Measurements from ENCODE around the gene INKA1.

The INKA1 gene

GRCh38 chr3:49787182-49787464 lies 15.9 kb upstream of the INKA1 start:
- DNase-seq = no peak

DNA sequence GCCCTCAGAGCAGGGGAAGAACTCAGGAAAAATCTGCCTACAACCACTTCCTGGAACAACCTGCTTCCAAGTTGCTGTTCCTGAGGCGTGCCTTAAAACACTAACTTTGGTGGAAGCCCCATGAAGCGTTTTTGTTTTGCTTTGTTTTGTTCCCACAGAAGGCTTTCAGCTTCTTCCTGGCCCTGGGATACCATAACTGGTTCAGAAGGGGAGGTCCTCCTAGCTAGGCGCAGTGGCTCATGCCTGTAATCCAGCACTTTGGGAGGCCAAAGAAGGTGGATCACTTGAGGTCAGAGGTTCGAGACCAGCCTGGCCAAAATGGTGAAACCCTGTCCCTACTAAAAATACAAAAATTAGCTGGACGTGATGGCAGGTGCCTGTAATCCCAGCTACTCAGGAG lies 15.5 kb upstream of the INKA1 start:
- no peak for DNase-seq

DNA sequence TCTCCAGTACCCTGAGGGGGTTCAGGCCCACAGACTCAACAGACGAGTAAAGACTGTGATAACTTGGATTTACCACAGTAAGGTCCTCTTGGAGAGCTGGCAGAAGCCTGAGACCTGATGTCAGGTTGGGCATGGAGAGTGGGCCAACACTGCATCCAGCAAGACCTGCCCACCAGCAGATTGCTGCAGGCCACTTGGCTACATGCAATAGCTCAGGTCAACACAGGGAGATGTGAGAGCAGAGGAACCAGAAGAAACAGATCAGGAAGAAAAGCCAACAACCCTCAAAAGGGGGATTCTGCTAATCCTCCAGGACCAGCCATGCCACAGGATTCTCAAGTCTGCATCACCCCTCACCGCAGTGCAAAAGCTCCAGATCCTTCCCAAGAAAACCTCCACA lies 15.0 kb upstream of the INKA1 start:
- DNase-seq = no peak

- DNase-seq = no peak
These were observed 12.2 kb upstream of the INKA1 start for GRCh38 chr3:49790626-49791411.

DNA sequence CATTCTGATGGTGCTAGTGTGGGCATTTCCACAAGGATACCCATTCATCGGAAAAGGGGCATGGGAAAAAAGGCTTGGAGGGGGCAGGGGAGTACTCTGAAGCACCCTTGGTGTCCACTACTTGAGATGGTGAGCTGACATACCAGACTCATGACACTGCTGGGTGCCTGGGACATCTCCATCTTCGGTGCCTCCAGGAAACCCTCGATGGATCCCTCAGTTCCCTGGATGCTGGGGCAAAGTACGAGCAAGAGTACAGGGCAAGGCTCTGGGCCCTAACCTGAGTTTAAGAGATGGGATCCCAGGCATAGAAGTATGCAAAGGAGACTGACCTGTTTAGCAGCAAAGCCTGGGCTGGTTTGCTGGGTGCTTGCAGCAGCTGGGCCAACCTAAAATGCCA lies 11.5 kb upstream of the INKA1 start:
- DNase-seq = no peak

DNA sequence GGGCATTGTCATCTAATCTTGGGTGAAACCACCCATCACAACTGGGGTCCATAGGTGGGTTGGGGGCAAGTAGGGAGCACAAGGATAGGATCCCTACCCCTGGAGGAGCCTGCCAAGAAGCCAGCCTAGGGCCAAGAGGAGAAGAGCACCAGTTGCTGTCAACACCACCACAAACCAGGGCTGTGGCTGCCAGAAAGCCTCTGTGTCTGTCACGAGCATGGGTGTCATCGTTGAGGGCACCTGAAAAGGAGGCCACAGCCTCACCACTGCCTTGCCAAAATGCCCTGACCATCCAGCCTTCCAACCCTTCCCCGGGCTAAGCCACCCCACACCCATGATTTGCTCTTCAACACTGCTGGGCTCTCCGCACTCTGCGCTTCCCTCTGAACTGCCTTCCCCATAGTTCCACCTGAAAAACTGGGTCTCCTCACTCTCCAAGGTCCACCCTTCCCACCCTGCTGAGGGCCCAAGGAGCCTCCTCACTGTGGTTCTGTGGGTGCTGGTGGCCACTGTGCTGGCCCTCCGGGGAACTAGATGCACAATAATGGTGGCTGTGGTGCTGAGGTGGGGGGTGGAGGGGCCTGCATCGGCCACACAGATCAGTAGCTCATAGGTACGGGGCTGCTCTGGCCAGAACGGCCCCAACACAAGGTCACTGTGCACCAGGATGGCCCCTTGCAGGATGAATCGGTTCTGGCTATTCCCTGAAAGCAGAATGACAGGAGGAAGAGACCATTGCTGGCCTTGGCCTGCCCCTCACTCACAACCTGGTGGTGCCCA lies 10.5 kb upstream of the INKA1 start:
- DNase-seq = no peak

DNA sequence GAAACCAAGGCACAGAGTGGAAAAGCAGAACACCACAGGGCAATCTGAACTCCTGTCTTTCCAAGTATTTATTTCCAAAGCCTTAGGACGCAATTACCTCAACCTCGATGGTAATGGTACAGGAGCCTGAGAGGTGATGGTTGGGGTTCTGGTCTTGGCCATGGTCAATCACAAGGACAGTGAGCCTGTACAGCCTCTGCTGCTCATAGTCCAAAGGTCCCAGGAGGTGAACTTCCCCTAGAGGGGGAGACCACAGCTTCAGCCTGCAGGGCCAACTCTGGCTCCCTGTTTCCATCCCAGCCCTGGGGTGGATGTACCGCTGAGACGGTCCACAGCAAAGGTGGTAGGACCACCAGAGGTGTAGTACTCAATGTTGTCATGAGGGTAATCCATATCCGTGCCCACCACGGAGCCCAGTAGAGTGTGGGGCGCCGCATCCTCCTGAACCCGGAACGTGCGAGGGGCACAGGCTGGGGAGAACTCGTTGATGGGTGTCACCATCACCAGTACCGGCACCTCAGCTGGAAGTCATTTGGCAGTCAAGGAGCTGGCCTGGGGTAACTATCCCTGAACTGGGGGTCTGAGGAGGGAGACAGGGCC lies 9.5 kb upstream of the INKA1 start:
- no peak for DNase-seq

DNA sequence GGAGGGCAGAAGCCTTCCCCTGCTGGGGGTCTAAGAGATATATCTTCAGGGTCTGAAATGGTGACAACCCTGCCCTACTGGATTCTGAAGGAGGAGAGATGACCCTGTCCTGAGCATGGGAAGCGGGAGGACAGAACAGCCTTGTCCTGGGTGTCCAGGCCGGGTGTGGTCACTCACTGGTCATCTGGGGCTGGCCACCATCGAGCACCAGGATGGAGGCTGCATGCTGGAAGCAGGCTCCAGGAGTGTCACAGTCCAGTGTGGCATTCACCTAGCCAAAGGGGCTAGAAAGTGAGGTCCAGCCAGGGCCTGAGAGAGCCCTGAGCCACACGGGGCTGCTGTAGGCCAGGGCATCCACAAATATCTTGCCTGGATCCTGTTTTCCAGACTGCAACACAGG lies 8.6 kb upstream of the INKA1 start:
- DNase-seq = no peak

GRCh38 chr3:49794926-49795905 lies 7.8 kb upstream of the INKA1 start:
- DNase-seq = no peak

DNA sequence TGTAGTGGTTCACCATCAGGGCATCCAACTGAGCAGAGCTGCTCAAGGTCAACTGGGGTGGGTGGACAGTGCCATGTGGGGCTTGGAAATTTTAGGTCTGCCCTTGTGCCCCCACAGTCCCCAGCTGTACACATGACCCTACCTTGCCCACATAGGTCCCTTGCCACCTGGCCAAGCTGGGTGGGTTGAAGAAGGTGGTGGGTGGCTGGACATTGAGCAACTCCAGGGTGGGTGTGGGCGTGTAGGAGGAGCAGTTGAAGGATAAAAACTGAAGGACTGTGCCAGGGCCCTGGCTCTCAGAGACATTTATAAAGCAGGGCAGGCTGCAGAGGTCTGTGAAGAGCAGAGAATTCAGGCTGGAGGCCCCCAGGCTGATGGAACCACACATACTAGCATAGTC lies 4.0 kb upstream of the INKA1 start:
- no peak for DNase-seq

DNA sequence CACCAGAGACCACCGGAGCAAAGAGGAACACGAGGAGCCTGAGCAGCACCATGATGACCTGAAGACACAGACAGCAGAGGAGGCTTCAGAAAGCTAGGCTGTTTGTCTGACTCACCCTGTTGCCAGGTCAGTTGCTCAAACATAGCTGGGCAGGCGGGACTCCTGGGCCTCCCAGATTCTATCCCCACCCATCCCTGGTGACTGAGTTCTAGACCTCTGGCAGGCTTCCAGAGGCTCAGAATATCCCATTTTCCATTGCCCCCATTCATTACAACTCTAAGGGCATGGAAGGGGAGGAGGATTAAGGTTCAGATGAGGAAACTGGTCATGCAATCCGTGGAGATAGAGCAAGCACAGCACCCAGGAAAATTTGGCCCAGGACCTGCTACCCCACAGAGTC lies 3.3 kb upstream of the INKA1 start, which contains the start of gene CDHR4:
Gene CDHR4 (minus strand): TSS at position 113 of the 400 bp plus-strand sequence. CDS start 61 bp downstream, at position 52.
- DNase-seq = no peak

- no peak for DNase-seq
These were observed 1.9 kb upstream of the INKA1 start for GRCh38 chr3:49801160-49801559.

GRCh38 chr3:49803465-49804140 lies 542 bp downstream of the INKA1 start:
- peak; percentile 61 for DNase-seq

- no peak for DNase-seq
These were observed 1.3 kb downstream of the INKA1 start for GRCh38 chr3:49804141-49805041.

GRCh38 chr3:49805367-49805782 lies 2.3 kb downstream of the INKA1 start:
- no peak for DNase-seq

DNA sequence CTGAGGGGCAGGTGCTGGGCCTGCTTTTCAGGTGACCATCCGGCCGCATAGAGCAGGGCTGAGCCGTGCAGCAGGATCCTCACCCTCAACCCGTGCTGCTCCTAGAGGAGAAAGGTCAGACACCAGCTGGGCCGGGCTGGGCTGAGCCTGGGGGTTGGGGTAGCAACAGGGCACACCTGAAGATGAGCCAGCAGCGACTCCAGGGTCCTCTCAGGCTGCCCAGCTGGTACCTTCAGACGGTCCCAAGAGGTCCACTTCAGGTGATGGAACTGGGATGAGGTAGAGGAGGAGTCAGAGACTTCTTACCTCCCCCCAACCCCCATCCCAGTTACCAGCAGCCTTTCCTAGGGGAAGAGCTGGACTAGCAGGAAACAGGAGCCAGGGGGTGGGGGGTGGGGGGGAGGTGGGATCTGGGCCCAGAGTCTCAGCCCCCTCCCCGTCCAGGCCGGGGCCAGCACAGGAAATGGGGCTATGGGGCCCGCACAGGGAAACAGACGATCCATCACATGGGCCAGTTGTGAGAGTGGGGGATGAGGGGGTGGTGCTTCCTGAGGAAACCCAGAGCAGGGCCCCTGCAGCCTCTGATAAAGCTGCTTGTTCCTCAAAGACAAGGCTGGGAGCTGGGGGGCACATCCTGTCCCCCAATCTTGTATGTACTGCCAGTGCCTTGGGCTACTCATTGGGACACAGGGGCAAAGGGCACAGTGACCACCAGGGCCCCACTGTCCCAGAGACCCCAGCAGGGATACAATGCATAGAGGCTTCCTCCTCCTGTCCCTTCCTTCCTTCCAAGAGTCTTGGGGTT lies 3.0 kb downstream of the INKA1 start:
- DNase-seq = no peak

DNA sequence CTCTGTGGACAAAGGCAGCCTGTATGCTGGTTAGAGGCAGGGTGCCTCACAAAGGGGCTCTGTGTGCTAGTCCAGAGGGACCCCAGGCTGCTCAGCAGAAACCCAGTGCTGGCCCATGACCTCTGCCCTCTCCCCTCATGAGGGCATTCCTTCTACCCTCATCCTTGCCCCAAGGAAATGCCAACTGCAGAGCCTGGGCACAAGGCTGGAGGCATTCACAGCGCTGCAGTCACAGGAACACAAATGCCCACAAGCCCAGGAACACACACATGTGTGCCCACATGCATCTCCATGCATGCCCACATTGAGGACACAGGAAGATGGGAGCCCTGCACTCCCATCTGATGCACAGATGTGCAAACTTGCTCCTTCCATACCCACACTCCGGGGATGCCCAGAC lies 3.8 kb downstream of the INKA1 start:
- no peak for DNase-seq

GRCh38 chr3:49807431-49808114 lies 4.5 kb downstream of the INKA1 start:
- no peak for DNase-seq

- no peak for DNase-seq
These were observed 9.9 kb downstream of the INKA1 start for GRCh38 chr3:49812916-49813496.
